ENCODE measurements around the gene TMCO2.

GRCh38 chr1:40241362-40241761 lies 6.4 kb upstream of the TMCO2 start:
- no peak for TF ChIP-seq EZH2 (IDR thresholded peaks at IDR 0.05; ENCODE audit: borderline replicate concordance, low read length)
- no peak for TF ChIP-seq CTCF (conservative IDR thresholded peaks at IDR 0.05 in 1 of 2, IDR thresholded peaks at IDR 0.05 in 1 of 2; ENCODE audit: extremely low read depth in 1 of 2, insufficient read depth in 1 of 2, low read depth in 1 of 2, low read length in 2 of 2)

All from mammary epithelial cell (primary cell).